HepG2 (cell line): Measurements from ENCODE around the gene XXYLT1. TPM values are rescaled to one million over a fixed set of nuclear protein-coding genes. Genes with fewer than 3 reads are reported as not detected.
A peak's percentile ranks its signal among the peaks of the same experiment; 100 is the strongest.

Experiments
- ATAD3A ChIP-seq: sonication (generic); formaldehyde crosslinking; IDR thresholded peaks from 2 replicates; pipeline ENCODE4 v1.4.0; 2020; ENCODE audit warnings: missing genetic modification reagents
- BCL6 ChIP-seq: IDR thresholded peaks from 2 replicates; pipeline ENCODE4 v1.6.1; 2016; ENCODE audit warnings: missing genetic modification reagents, missing compliant biosample characterization
- BRCA1 ChIP-seq: sonication (generic); formaldehyde crosslinking; IDR thresholded peaks from 2 replicates; pipeline ENCODE4 v1.4.0; 2020; ENCODE audit warnings: missing genetic modification reagents
- CBX2 ChIP-seq, 2 experiments: fragments of 200-600 bp in 1 of 2; sonication (generic); formaldehyde crosslinking in 1 of 2; IDR thresholded peaks; 2 replicates each; pipeline versions ENCODE4 v1.7.0 to v1.8.1; 2018 to 2022; ENCODE audit warnings: low read depth in 2 of 2, low read length in 1 of 2, mild to moderate bottlenecking in 1 of 2, missing genetic modification reagents in 1 of 2
- CENPT ChIP-seq: sonication (generic); formaldehyde crosslinking; IDR thresholded peaks from 2 replicates; pipeline ENCODE4 v1.8.0; 2022; ENCODE audit warnings: low read depth, mild to moderate bottlenecking, moderate library complexity, missing genetic modification reagents
- CHCHD3 ChIP-seq: sonication (generic); formaldehyde crosslinking; IDR thresholded peaks from 2 replicates; pipeline ENCODE4 v1.8.0; 2022; ENCODE audit warnings: mild to moderate bottlenecking, missing genetic modification reagents, moderate library complexity
- CHD4 ChIP-seq: fragments of 200-600 bp; sonication (generic); IDR thresholded peaks from 2 replicates; pipeline ENCODE4 v1.7.0; 2017; ENCODE audit warnings: mild to moderate bottlenecking, low read length, borderline replicate concordance
- DMTF1 ChIP-seq: sonication (generic); formaldehyde crosslinking; IDR thresholded peaks from 2 replicates; pipeline ENCODE4 v1.4.0; 2020; ENCODE audit warnings: mild to moderate bottlenecking, missing genetic modification reagents
- GATAD2A ChIP-seq: IDR thresholded peaks from 2 replicates; pipeline ENCODE4 v1.6.1; 2016
- GPN1 ChIP-seq: sonication (generic); formaldehyde crosslinking; IDR thresholded peaks from 2 replicates; pipeline ENCODE4 v1.5.1; 2020; ENCODE audit warnings: missing genetic modification reagents, borderline replicate concordance
- HOXA5 ChIP-seq: sonication (generic); formaldehyde crosslinking; IDR thresholded peaks from 2 replicates; pipeline ENCODE4 v1.4.0; 2020; ENCODE audit warnings: missing genetic modification reagents
- MXD1 ChIP-seq: sonication (generic); formaldehyde crosslinking; IDR thresholded peaks from 2 replicates; pipeline ENCODE4 v1.4.0; 2020; ENCODE audit warnings: mild to moderate bottlenecking, missing genetic modification reagents
- NCOR1 ChIP-seq: fragments of 200-600 bp; sonication (generic); IDR thresholded peaks from 2 replicates; pipeline ENCODE4 v1.7.0; 2017; ENCODE audit warnings: antibody characterized with exemption, low read length, borderline replicate concordance
- NFYB ChIP-seq: sonication (generic); formaldehyde crosslinking; IDR thresholded peaks from 2 replicates; pipeline ENCODE4 v1.4.0; 2020; ENCODE audit warnings: missing genetic modification reagents
- RBAK ChIP-seq: sonication (generic); formaldehyde crosslinking; IDR thresholded peaks from 2 replicates; pipeline ENCODE4 v1.5.1; 2020; ENCODE audit warnings: mild to moderate bottlenecking, missing genetic modification reagents
- TEAD3 ChIP-seq: optimal IDR thresholded peaks from 2 replicates; pipeline ENCODE3; 2016; ENCODE audit warnings: borderline replicate concordance
- ZKSCAN1 ChIP-seq: fragments of 150-350 bp; IDR thresholded peaks from 2 replicates; pipeline ENCODE4 v1.6.1; 2014; ENCODE audit warnings: low read length
- ZNF501 ChIP-seq: sonication (generic); formaldehyde crosslinking; IDR thresholded peaks from 2 replicates; pipeline ENCODE4 v1.5.1; 2020; ENCODE audit warnings: mild to moderate bottlenecking, moderate library complexity, missing genetic modification reagents
- ZNF546 ChIP-seq: sonication (generic); formaldehyde crosslinking; conservative IDR thresholded peaks from 2 replicates; pipeline ENCODE4 v1.8.1; 2023; ENCODE audit warnings: mild to moderate bottlenecking, missing genetic modification reagents
- ZNF567 ChIP-seq: sonication (generic); formaldehyde crosslinking; IDR thresholded peaks from 2 replicates; pipeline ENCODE4 v1.8.1; 2023; ENCODE audit warnings: mild to moderate bottlenecking, missing genetic modification reagents, borderline replicate concordance
- ZNF629 ChIP-seq: sonication (generic); formaldehyde crosslinking; conservative IDR thresholded peaks from 2 replicates; pipeline ENCODE4 v1.5.0; 2020; ENCODE audit warnings: missing genetic modification reagents
- polyA plus RNA-seq, 8 experiments: library from polyadenylated mRNA; depleted of rRNA in 3 of 8; stranded (reverse) in 7 of 8; unstranded in 1 of 8; fragments of >200 nt; fragmentation: Illumina TruSeq in 4 of 8; extraction: Trizol in 4 of 8; gene quantifications; 2 replicates each; pipeline versions ENCODE4 v1.2.1 to v1.2.3, GENCODE V29; 2011 to 2016; ENCODE audit warnings: low read depth in 4 of 8, missing spikeins in 1 of 8, mixed read lengths in 1 of 8; ENCODE audit not compliant: insufficient read depth in 1 of 8
- total RNA-seq, 5 experiments: library from RNA; depleted of rRNA; stranded (reverse); fragments of >200 nt; fragmentation: Illumina TruSeq; extraction: Trizol; gene quantifications; 2 replicates each; pipeline ENCODE4 v1.2.3, GENCODE V29; 2016; ENCODE audit warnings: low read depth in 1 of 5
- TF ChIP-seq, protein P1 (sequence below): sonication (generic); formaldehyde crosslinking; IDR thresholded peaks from 2 replicates; pipeline ENCODE4 v1.4.0; 2020; ENCODE audit warnings: missing genetic modification reagents

Gene XXYLT1
- total and polyA plus RNA-seq, 2 of the 13 experiments (the other 11 are each of a cell fraction or from before 2014, with no cell fraction given), result 17.7 to 19.0 TPM

DNA sequence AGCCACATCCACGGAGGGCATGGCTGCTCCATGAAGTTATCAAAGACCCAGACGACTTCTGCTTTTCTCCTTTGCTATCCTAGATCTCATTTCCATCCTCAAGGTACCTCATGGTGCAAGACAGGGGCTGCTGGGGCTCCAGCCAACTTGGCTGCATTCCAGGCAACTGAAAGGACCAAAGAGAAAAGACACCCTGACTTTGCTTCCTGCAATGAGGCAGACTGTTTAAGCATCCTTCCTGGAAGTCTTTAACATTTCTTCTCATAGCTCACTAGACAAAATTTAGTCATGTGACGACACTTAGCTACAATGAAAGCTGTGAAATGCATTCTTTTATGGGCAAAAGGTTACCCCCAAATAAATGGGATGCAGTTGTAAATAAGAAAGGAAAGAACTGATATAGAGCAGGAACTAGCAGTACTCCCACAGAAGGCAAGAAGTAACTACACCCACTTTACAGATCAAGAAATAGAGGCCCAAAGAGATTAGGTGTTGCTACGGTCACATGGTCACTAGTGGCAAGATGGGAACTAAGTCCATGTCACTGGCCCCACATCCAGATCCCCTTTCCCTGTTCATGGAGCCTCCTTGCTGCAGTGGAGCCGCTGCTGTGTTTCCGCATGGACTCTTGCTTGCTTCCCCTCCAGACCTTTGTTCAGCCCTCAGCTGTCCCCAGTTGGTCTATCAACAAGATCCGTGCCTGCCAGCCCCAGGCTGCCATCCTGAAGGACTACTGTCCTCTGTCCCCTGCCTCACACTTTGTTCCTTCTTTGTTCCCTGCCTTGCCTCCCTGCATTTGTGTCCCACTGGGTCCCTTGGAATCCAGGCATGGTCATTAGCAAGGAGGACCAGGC, 107.0 kb downstream of the XXYLT1 start (continued):
- TF ChIP-seq NCOR1, result no peak
- no peak for TF ChIP-seq NFYB (CRISPR knock-in tag)
- TF ChIP-seq ZNF501 (CRISPR knock-in tag), result no peak
- no peak for TF ChIP-seq ZKSCAN1
- TF ChIP-seq ZNF629 (CRISPR knock-in tag), result peak; percentile 94
- no peak for TF ChIP-seq ATAD3A
- TF ChIP-seq ZNF567 (CRISPR knock-in tag), result no peak
- TF ChIP-seq CHD4, result peak; percentile 83; the same call in 1 of the 2 replicates
- no peak for TF ChIP-seq GPN1 (CRISPR knock-in tag)
- TF ChIP-seq TEAD3 (CRISPR knock-in tag), result no peak
- no peak for TF ChIP-seq ZNF546 (CRISPR knock-in tag)
- TF ChIP-seq RBAK (CRISPR knock-in tag), result no peak
- TF ChIP-seq CBX2 (IDR thresholded peaks at IDR 0.05; ENCODE audit: low read depth, low read length), result no peak
- no peak for TF ChIP-seq CBX2 (CRISPR knock-in tag; IDR thresholded peaks at IDR 0.05; ENCODE audit: low read depth)
- TF ChIP-seq GATAD2A (CRISPR knock-in tag), result no peak
- TF ChIP-seq HOXA5, result no peak
- no peak for TF ChIP-seq CENPT
- TF ChIP-seq, protein P1, sequence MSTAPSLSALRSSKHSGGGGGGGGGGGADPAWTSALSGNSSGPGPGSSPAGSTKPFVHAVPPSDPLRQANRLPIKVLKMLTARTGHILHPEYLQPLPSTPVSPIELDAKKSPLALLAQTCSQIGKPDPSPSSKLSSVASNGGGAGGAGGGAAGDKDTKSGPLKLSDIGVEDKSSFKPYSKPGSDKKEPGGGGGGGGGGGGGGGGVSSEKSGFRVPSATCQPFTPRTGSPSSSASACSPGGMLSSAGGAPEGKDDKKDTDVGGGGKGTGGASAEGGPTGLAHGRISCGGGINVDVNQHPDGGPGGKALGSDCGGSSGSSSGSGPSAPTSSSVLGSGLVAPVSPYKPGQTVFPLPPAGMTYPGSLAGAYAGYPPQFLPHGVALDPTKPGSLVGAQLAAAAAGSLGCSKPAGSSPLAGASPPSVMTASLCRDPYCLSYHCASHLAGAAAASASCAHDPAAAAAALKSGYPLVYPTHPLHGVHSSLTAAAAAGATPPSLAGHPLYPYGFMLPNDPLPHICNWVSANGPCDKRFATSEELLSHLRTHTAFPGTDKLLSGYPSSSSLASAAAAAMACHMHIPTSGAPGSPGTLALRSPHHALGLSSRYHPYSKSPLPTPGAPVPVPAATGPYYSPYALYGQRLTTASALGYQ (CRISPR knock-in tag), result no peak
- TF ChIP-seq MXD1 (CRISPR knock-in tag), result no peak
- no peak for TF ChIP-seq CHCHD3 (CRISPR knock-in tag)
- TF ChIP-seq BCL6 (CRISPR knock-in tag), result 0 out of 2 replicates have a peak, but pooled peaks have one; percentile 2
- no peak for TF ChIP-seq BRCA1 (CRISPR knock-in tag)
- TF ChIP-seq DMTF1 (CRISPR knock-in tag), result 0 out of 2 replicates have a peak, but pooled peaks have one; percentile 77
